ENCODE results near the gene CARD6.

CARD6 gene

GRCh38 chr5:40834391-40834848 lies 6.7 kb upstream of the CARD6 start:
- H4K8ac ChIP-seq (ENCODE audit: low read depth, low read length), result peak overlapping the region; percentile 93
- WGBS (ENCODE audit: extremely low coverage, insufficient coverage, insufficient read length), result no CpG with 5 or more reads among the region's 21 CpGs
- H3K4me3 ChIP-seq (ENCODE audit: low read depth, low read length), result peak overlapping the region; percentile 79
- peaks cover 17 to 39% of the 10 kb centered on the region in 2 experiments for H3K36me3 ChIP-seq (ENCODE audit: control insufficient read depth in 1 of 2, insufficient read depth in 2 of 2, low read length in 2 of 2)
- peak overlapping the region; percentile 78 for H2BK5ac ChIP-seq (ENCODE audit: low read depth, low read length, poor library complexity)
- H3K79me1 ChIP-seq (ENCODE audit: low read length), result peaks cover 13% of the 10 kb centered on the region
- H3K27ac ChIP-seq (ENCODE audit: low read depth, low read length), result peak overlapping the region; percentile 72
- DNase-seq, result peak in 1 of 2 donors; percentile 43
- peak overlapping the region; percentile 82 for H2AK5ac ChIP-seq (ENCODE audit: low read length)
- H2BK12ac ChIP-seq (ENCODE audit: low read length), result no peak overlapping the region
- peaks cover 2 to 3% of the 10 kb centered on the region in 2 experiments for H3K4me1 ChIP-seq (ENCODE audit: control insufficient read depth in 1 of 2, insufficient read depth in 2 of 2, low read length in 2 of 2)
- peak overlapping the region; percentile 78 for H4K91ac ChIP-seq (ENCODE audit: low read depth, low read length)
- H3K23ac ChIP-seq (ENCODE audit: low read length), result no peak overlapping the region
- H4K12ac ChIP-seq (ENCODE audit: low read depth, low read length), result peak overlapping the region; percentile 61
- no peaks in the 10 kb centered on the region for H3K9me3 ChIP-seq (ENCODE audit: insufficient read depth, low read depth, low read length)
- peak overlapping the region; percentile 99 for H3K9ac ChIP-seq (ENCODE audit: low read length)
- no peaks in the 10 kb centered on the region for H3K27me3 ChIP-seq (ENCODE audit: insufficient read depth, low read length)
- H2AFZ ChIP-seq (ENCODE audit: insufficient read depth, low read length, poor library complexity), result peak overlapping the region; percentile 42
- peak overlapping the region; percentile 87 for H3K14ac ChIP-seq (ENCODE audit: low read length)
- H2BK120ac ChIP-seq (ENCODE audit: insufficient read depth, low read length, poor library complexity), result peak overlapping the region; percentile 34
- peaks cover 15% of the 10 kb centered on the region for H3K79me2 ChIP-seq (ENCODE audit: control insufficient read depth, insufficient read depth, low read length, poor library complexity)
- peak overlapping the region; percentile 63 for H3K18ac ChIP-seq (ENCODE audit: low read length)
- peak overlapping the region; percentile 96 for H3K4me2 ChIP-seq (ENCODE audit: low read length)
- H3K4ac ChIP-seq (ENCODE audit: low read depth, low read length), result peak overlapping the region; percentile 98

GRCh38 chr5:40834849-40835787 lies 6.0 kb upstream of the CARD6 start, which contains the start of gene RPL37:
Gene RPL37 (minus strand): TSS chr5:40835222. CDS start chr5:40835185, 37 bp downstream.
- Histone ChIP-seq H3K4me2 (ENCODE audit: low read length) (peak within 1 kb of the TSS; percentile 96), H2BK5ac (ENCODE audit: low read depth, low read length, poor library complexity) (peak within 1 kb of the TSS; percentile 85), H4K12ac (ENCODE audit: low read depth, low read length) (peak within 1 kb of the TSS; percentile 76), H3K14ac (ENCODE audit: low read length) (peak within 1 kb of the TSS; percentile 88), H4K91ac (ENCODE audit: low read depth, low read length) (peak within 1 kb of the TSS; percentile 84), H3K79me1 (ENCODE audit: low read length) (peaks cover 13% of the 10 kb centered on the region), H3K4me1 (ENCODE audit: control insufficient read depth in 1 of 2, insufficient read depth in 2 of 2, low read length in 2 of 2) (peaks cover 2 to 3% of the 10 kb centered on the region in 2 experiments), H3K23ac (ENCODE audit: low read length) (no peak within 1 kb of the TSS), H2BK120ac (ENCODE audit: insufficient read depth, low read length, poor library complexity) (peak within 1 kb of the TSS; percentile 34), H3K18ac (ENCODE audit: low read length) (peak within 1 kb of the TSS; percentile 76), H3K4ac (ENCODE audit: low read depth, low read length) (peak within 1 kb of the TSS; percentile 98), H3K9me3 (ENCODE audit: insufficient read depth, low read depth, low read length) (no peaks in the 10 kb centered on the region), H3K27ac (ENCODE audit: low read depth, low read length) (peak within 1 kb of the TSS; percentile 93), H4K8ac (ENCODE audit: low read depth, low read length) (peak within 1 kb of the TSS; percentile 94), H3K4me3 (ENCODE audit: low read depth, low read length) (peak within 1 kb of the TSS; percentile 83), H2AK5ac (ENCODE audit: low read length) (peak within 1 kb of the TSS; percentile 82), H3K79me2 (ENCODE audit: control insufficient read depth, insufficient read depth, low read length, poor library complexity) (peaks cover 15% of the 10 kb centered on the region), H3K9ac (ENCODE audit: low read length) (peak within 1 kb of the TSS; percentile 99), H3K36me3 (ENCODE audit: control insufficient read depth in 1 of 2, insufficient read depth in 2 of 2, low read length in 2 of 2) (peaks cover 12 to 33% of the 10 kb centered on the region in 2 experiments), H2BK12ac (ENCODE audit: low read length) (no peak within 1 kb of the TSS), H2AFZ (ENCODE audit: insufficient read depth, low read length, poor library complexity) (peak within 1 kb of the TSS; percentile 71), H3K27me3 (ENCODE audit: insufficient read depth, low read length) (no peaks in the 10 kb centered on the region)
- WGBS (ENCODE audit: extremely low coverage, insufficient coverage, insufficient read length), result no CpG with 5 or more reads among the region's 61 CpGs
- peak; percentile 97 to 99 for DNase-seq

- Histone ChIP-seq H3K36me3 (ENCODE audit: control insufficient read depth in 1 of 2, insufficient read depth in 2 of 2, low read length in 2 of 2) (peaks cover 3 to 8% of the 10 kb centered on the region in 2 experiments), H3K14ac (ENCODE audit: low read length) (no peak overlapping the region), H3K4me3 (ENCODE audit: low read depth, low read length) (no peak overlapping the region), H2AFZ (ENCODE audit: insufficient read depth, low read length, poor library complexity) (no peak overlapping the region), H3K4me2 (ENCODE audit: low read length) (no peak overlapping the region), H2BK12ac (ENCODE audit: low read length) (no peak overlapping the region), H2BK120ac (ENCODE audit: insufficient read depth, low read length, poor library complexity) (no peak overlapping the region), H3K79me2 (ENCODE audit: control insufficient read depth, insufficient read depth, low read length, poor library complexity) (peaks cover 15% of the 10 kb centered on the region), H3K27me3 (ENCODE audit: insufficient read depth, low read length) (no peaks in the 10 kb centered on the region), H2AK5ac (ENCODE audit: low read length) (no peak overlapping the region), H3K4me1 (ENCODE audit: control insufficient read depth in 1 of 2, insufficient read depth in 2 of 2, low read length in 2 of 2) (peaks cover 3 to 4% of the 10 kb centered on the region in 2 experiments), H4K12ac (ENCODE audit: low read depth, low read length) (no peak overlapping the region), H3K27ac (ENCODE audit: low read depth, low read length) (no peak overlapping the region), H3K18ac (ENCODE audit: low read length) (no peak overlapping the region), H3K9ac (ENCODE audit: low read length) (no peak overlapping the region), H4K8ac (ENCODE audit: low read depth, low read length) (no peak overlapping the region), H3K79me1 (ENCODE audit: low read length) (peaks cover 13% of the 10 kb centered on the region), H3K4ac (ENCODE audit: low read depth, low read length) (no peak overlapping the region), H3K9me3 (ENCODE audit: insufficient read depth, low read depth, low read length) (no peaks in the 10 kb centered on the region), H4K91ac (ENCODE audit: low read depth, low read length) (no peak overlapping the region), H2BK5ac (ENCODE audit: low read depth, low read length, poor library complexity) (no peak overlapping the region), H3K23ac (ENCODE audit: low read length) (no peak overlapping the region)
- no CpG with 5 or more reads among the region's 6 CpGs for WGBS (ENCODE audit: extremely low coverage, insufficient coverage, insufficient read length)
- DNase-seq, result no peak
Measured at GRCh38 chr5:40838086-40838485, 3.1 kb upstream of the CARD6 start.

GRCh38 chr5:40842351-40842750 lies 1.2 kb downstream of the CARD6 start:
- DNase-seq, result no peak
- H3K27ac ChIP-seq (ENCODE audit: low read depth, low read length), result no peak overlapping the region
- WGBS (ENCODE audit: extremely low coverage, insufficient coverage, insufficient read length), result no CpG with 5 or more reads among the region's 2 CpGs

More at GRCh38 chr5:40842351-40842750, 1.2 kb downstream of the CARD6 start:
- H3K4me3 ChIP-seq (ENCODE audit: low read depth, low read length), result no peak overlapping the region
- no peaks in the 10 kb centered on the region for H3K27me3 ChIP-seq (ENCODE audit: insufficient read depth, low read length)
- no peak overlapping the region for H4K91ac ChIP-seq (ENCODE audit: low read depth, low read length)
- no peaks in the 10 kb centered on the region for H3K36me3 ChIP-seq (ENCODE audit: control insufficient read depth in 1 of 2, insufficient read depth in 2 of 2, low read length in 2 of 2)
- no peaks in the 10 kb centered on the region for H3K79me2 ChIP-seq (ENCODE audit: control insufficient read depth, insufficient read depth, low read length, poor library complexity)
- H3K79me1 ChIP-seq (ENCODE audit: low read length), result no peaks in the 10 kb centered on the region
- no peak overlapping the region for H2BK12ac ChIP-seq (ENCODE audit: low read length)
- H4K12ac ChIP-seq (ENCODE audit: low read depth, low read length), result no peak overlapping the region
- H4K8ac ChIP-seq (ENCODE audit: low read depth, low read length), result no peak overlapping the region
- no peak overlapping the region for H3K18ac ChIP-seq (ENCODE audit: low read length)
- H3K9ac ChIP-seq (ENCODE audit: low read length), result no peak overlapping the region
- no peak overlapping the region for H3K4me2 ChIP-seq (ENCODE audit: low read length)
- H3K9me3 ChIP-seq (ENCODE audit: insufficient read depth, low read depth, low read length), result no peaks in the 10 kb centered on the region
- H2AFZ ChIP-seq (ENCODE audit: insufficient read depth, low read length, poor library complexity), result no peak overlapping the region
- H3K4me1 ChIP-seq (ENCODE audit: control insufficient read depth in 1 of 2, insufficient read depth in 2 of 2, low read length in 2 of 2), result peaks cover 0 to 2% of the 10 kb centered on the region in 2 experiments
- H2BK5ac ChIP-seq (ENCODE audit: low read depth, low read length, poor library complexity), result no peak overlapping the region
- H3K14ac ChIP-seq (ENCODE audit: low read length), result no peak overlapping the region
- H3K23ac ChIP-seq (ENCODE audit: low read length), result no peak overlapping the region
- no peak overlapping the region for H3K4ac ChIP-seq (ENCODE audit: low read depth, low read length)
- no peak overlapping the region for H2BK120ac ChIP-seq (ENCODE audit: insufficient read depth, low read length, poor library complexity)
- no peak overlapping the region for H2AK5ac ChIP-seq (ENCODE audit: low read length)
